Ascending aorta (tissue), 2 donors: ENCODE results near the gene ZP1. TPM values are rescaled to one million over a fixed set of nuclear protein-coding genes. Genes with fewer than 3 reads are reported as not detected.
A peak's percentile ranks its signal among the peaks of the same experiment; 100 is the strongest.

Experiments used
- DNase-seq, 2 donors: peaks; one replicate each; pipeline ENCODE4 v3.0.0-alpha.2; 2019; ENCODE audit warnings: low spot score in 2 of 2
- H3K27ac ChIP-seq, 2 donors: fragments of 200-600 bp; sonication (generic); one replicate each; pipeline ENCODE4 v1.5.1; 2016 to 2017; ENCODE audit warnings: mild to moderate bottlenecking in 1 of 2
- H3K27me3 ChIP-seq: fragments of 200-600 bp; sonication (generic); one replicate; pipeline ENCODE4 v1.5.1; 2017
- H3K36me3 ChIP-seq, 2 donors: fragments of 200-600 bp; sonication (generic); one replicate each; pipeline ENCODE4 v1.5.1; 2016
- H3K4me1 ChIP-seq, 2 donors: fragments of 200-600 bp; sonication (generic); one replicate each; pipeline ENCODE4 v1.5.1; 2016 to 2017; ENCODE audit warnings: mild to moderate bottlenecking in 1 of 2
- H3K4me3 ChIP-seq, 2 donors: fragments of 200-600 bp; sonication (generic); one replicate each; pipeline ENCODE4 v1.5.1; 2016 to 2017; ENCODE audit warnings: mild to moderate bottlenecking in 1 of 2
- H3K9me3 ChIP-seq, 2 donors: fragments of 200-600 bp; sonication (generic); one replicate each; pipeline ENCODE4 v1.5.1; 2016
- CTCF ChIP-seq, 3 experiments: fragments of 200-600 bp in 2 of 3; fragments of 450-650 bp in 1 of 3; sonication (generic) in 2 of 3; IDR thresholded peaks; one replicate each; pipeline ENCODE4 v1.5.1; 2016 to 2019; ENCODE audit warnings: antibody characterized with exemption in 3 of 3, mild to moderate bottlenecking in 1 of 3, moderate library complexity in 1 of 3
- intact Hi-C: fragments of 100-400 bp; cut with DNase I; formaldehyde crosslinking; loops from one replicate; pipeline ENCODE4 v1.15.1; 2023
- total RNA-seq: library from RNA; depleted of rRNA; stranded (reverse); fragments of >200 nt; gene quantifications from one replicate; pipeline ENCODE4 v1.1.0, GENCODE V29; 2016

ZP1 gene
- total RNA-seq, 1 donor from 2014 or later: not detected

- H3K27me3 ChIP-seq: no peaks in the 10 kb centered on the region
- H3K4me1 ChIP-seq: peaks cover 0 to 4% of the 10 kb centered on the region in 2 donors
- H3K9me3 ChIP-seq: no peaks in the 10 kb centered on the region
- H3K27ac ChIP-seq: peak overlapping the region; percentile 14 to 57
- intact Hi-C loops: no loop called here
- peaks cover 5 to 10% of the 10 kb centered on the region in 2 donors for H3K36me3 ChIP-seq
- peak in 1 of 2 donors; percentile 53 for DNase-seq
- TF ChIP-seq CTCF (IDR thresholded peaks at IDR 0.05): no peak
- no peak overlapping the region for H3K4me3 ChIP-seq
These were observed 11.1 kb downstream of the ZP1 start for GRCh38 chr11:60878245-60879101.

- DNase-seq: no peak
- Histone ChIP-seq H3K4me1 (peaks cover 0 to 4% of the 10 kb centered on the region in 2 donors), H3K4me3 (no peak overlapping the region), H3K27ac (peak overlapping the region; percentile 14 to 57), H3K36me3 (peaks cover 5 to 10% of the 10 kb centered on the region in 2 donors), H3K27me3 (no peaks in the 10 kb centered on the region), H3K9me3 (no peaks in the 10 kb centered on the region)
- no peak for TF ChIP-seq CTCF (IDR thresholded peaks at IDR 0.05)
- intact Hi-C loops: no loop called here
These were observed 11.8 kb downstream of the ZP1 start for GRCh38 chr11:60879104-60879503.

- Histone ChIP-seq H3K27ac (no peak overlapping the region), H3K36me3 (peaks cover 5 to 10% of the 10 kb centered on the region in 2 donors), H3K4me1 (peaks cover 0 to 4% of the 10 kb centered on the region in 2 donors), H3K9me3 (no peaks in the 10 kb centered on the region), H3K27me3 (no peaks in the 10 kb centered on the region), H3K4me3 (no peak overlapping the region)
- TF ChIP-seq CTCF (IDR thresholded peaks at IDR 0.05): no peak
- intact Hi-C loops: no loop called here
- no peak for DNase-seq
These were observed 12.7 kb downstream of the ZP1 start for GRCh38 chr11:60879971-60880588.

- Histone ChIP-seq H3K4me3 (no peak overlapping the region), H3K27me3 (no peaks in the 10 kb centered on the region), H3K4me1 (peaks cover 0 to 4% of the 10 kb centered on the region in 2 donors), H3K27ac (no peak overlapping the region), H3K36me3 (peaks cover 5 to 10% of the 10 kb centered on the region in 2 donors), H3K9me3 (no peaks in the 10 kb centered on the region)
- intact Hi-C loops: no loop called here
- TF ChIP-seq CTCF (IDR thresholded peaks at IDR 0.05): no peak
- DNase-seq: no peak
These were observed 13.4 kb downstream of the ZP1 start for GRCh38 chr11:60880643-60881282.

- intact Hi-C loops: no loop called here
- Histone ChIP-seq H3K4me1 (no peaks in the 10 kb centered on the region), H3K9me3 (no peaks in the 10 kb centered on the region), H3K27ac (no peak overlapping the region), H3K36me3 (peaks cover 7 to 20% of the 10 kb centered on the region in 2 donors), H3K4me3 (no peak overlapping the region), H3K27me3 (no peaks in the 10 kb centered on the region)
- peak in 1 of 3 experiments; percentile 34 for TF ChIP-seq CTCF (IDR thresholded peaks at IDR 0.05)
- DNase-seq: no peak
These were observed 20.2 kb downstream of the ZP1 start for GRCh38 chr11:60887556-60887955.
